GM18507 (cell line): ENCODE results near the gene ZNF546.
"Not testable (repeated sequence)": the region's sequence is repeated elsewhere in the genome, so short reads cannot be mapped to it uniquely, and the experiment has no call there.

Experiments used
- DNase-seq: peaks from one replicate; pipeline ENCODE4 v3.0.0; 2011; ENCODE audit warnings: low read depth; ENCODE audit not compliant: insufficient read length; ENCODE audit errors: extremely low spot score
- FAIRE-seq: peaks from 2 replicates; lab custom pipeline; 2011; peaks lifted over from hg19 to GRCh38; lab: Jason Lieb, UNC

The ZNF546 gene

DNA sequence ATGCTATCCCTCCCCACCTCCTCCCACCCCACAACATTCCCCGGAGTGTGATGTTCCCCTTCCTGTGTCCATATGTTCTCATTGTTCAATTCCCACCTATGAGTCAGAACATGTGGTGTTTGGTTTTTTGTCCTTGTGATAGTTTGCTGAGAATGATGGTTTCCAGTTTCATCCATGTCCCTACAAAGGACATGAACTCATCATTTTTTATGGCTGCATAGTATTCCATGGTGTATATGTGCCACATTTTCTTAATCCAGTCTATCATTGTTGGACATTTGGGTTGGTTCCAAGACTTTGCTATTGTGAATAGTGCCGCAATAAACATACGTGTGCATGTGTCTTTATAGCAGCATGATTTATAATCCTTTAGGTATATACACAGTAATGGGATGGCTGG, 41.2 kb downstream of the ZNF546 start:
- not testable (repeated sequence) for FAIRE-seq, DNase-seq

DNA sequence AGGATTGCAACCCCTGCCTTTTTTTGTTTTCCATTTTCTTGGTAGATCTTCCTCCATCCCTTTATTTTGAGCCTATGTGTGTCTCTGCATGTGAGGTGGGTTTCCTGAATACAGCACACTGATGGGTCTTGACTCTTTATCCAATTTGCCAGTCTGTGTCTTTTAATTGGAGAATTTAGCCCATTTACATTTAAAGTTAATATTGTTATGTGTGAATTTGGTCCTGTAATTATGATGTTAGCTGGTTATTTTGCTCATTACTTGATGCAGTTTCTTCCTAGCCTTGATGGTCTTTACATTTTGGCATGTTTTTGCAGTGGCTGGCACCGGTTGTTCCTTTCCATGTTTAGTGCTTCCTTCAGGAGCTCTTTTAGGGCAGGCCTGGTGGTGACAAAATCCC, 44.9 kb downstream of the ZNF546 start:
- FAIRE-seq, DNase-seq: not testable (repeated sequence)

DNA sequence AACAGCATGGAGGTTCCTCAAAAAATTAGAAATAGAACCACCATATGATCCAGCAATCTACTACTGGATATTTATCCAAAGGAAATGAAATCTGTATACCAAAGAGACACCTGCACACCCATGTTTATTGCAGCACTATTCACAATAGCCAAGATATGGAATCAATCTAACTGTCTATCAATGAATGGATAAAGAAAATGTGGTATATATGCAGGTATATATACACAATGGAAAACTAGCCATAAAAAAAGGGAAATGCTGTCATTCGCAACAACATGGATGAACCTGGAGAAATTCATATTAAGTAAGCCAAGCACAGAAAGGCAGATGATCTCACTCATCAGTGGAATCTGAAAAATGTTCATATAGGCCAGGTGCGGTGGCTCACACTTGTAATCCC, 56.6 kb downstream of the ZNF546 start:
- DNase-seq (no peak), FAIRE-seq (no peak)

DNA sequence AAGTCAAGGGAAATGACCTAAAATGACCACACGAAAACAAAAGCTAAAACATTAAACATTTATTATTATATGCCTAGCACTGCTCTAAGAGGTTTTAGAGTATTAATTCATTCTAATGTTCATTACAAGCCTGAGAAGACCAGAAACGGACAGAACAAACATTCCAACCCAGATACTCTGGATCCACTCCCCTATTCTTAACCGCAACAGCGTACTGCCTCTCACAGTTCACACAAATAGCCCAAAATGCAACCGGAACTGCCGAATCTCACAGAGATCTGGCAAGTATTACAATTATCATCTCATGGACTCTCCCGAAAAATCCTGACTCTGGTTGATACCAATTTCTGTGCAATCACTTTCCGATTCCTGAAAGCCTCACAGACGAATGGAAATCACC, 57.8 kb downstream of the ZNF546 start:
- no peak for FAIRE-seq
- DNase-seq = no peak

DNA sequence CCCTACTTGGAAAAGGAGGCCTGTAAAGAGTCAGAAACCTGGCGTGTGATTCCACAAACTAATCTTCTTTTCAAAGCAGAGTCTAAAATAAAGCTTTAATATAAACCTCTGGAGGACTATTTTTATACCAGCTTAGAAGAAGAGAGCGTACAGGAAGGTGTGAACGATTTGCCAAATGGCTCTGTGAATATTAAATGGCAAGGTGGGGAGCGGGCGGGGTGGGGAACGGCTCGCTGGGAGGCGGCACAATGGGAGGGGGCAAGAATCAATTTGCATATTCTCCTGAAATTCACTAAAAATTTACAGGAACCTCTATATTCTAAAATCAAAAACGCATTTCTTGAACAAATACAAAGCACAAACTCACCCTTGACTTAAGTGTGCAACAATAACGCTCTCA, 58.2 kb downstream of the ZNF546 start:
- DNase-seq = no peak

DNA sequence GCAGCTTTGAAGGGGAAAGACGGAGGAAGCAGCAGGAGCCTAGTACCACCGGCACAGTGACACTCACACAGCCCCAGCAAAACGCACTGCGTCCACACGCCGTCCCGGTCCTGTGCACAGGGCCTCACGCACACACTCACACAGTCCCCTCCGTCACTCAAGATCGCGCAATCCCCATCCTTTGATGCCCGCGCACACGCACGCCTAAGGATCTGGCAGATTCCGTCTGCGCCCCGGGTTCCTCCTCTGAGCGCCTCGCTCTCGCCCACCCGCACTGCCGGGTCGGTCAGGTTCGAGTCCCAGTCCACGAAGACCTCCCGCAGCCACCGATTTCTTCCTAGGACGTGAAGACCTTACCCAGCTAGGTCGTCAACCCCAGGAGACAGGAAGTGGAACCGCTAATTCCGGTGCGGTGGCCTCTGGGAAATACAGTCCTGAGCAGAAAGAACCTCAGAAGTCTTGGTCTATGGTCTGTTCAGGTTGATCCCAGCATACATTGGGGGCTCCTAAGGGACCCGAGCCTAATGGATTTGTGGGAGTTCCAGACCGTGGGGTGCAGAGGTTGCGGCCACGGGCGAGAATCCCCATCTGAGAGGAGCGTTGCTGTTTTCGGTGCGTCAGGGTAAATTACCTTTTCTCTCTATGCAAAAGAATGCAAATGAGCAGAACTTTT, 59.1 kb downstream of the ZNF546 start, which contains the start of gene ZNF780B:
Gene ZNF780B (minus strand): TSS at position 400 of the 673 bp plus-strand sequence. CDS start 5,899 bp downstream, outside the sequence.
- FAIRE-seq (peak; percentile 94), DNase-seq (peak; percentile 49)

More for the DNA sequence above, 58.2 kb downstream of the ZNF546 start:
- FAIRE-seq = no peak

DNA sequence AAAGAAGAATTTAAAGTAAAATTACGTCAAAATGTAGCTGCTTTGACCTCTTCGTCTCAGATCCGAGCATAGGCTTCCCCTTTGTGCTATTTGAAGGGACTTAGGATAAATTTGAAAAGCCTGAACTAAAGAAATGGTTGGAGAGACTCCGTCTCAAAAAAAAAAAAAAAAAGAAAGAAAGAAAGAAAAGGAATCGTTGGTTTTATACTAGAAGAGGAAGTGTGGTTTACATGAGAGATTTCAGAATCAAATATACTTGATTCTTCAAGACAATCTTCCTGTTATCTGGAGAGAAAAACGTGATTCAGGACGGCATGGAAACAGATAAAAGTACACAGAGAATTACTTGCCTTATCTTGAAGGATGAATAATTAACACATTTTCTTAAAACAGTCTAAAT, 59.6 kb downstream of the ZNF546 start:
- no peak for DNase-seq
- FAIRE-seq = no peak

DNA sequence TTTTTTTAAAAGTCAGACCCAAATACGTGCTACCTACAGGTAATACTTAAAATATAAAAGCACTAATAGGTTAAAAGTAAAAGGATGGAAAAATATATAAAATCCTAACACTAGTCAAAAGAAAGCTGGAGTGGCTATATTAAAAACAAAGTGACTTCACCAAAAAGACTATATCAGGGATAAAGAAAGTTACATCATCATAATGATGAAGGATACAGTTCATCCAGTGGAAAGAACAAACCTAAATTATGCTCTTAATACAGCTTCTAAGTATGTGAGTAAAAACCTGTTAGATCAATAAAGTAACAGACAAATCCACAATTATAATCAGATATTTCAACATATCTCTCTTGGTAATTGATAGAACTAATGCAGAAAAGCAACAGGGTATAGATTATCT, 60.3 kb downstream of the ZNF546 start:
- no peak for DNase-seq
- FAIRE-seq = no peak

DNA sequence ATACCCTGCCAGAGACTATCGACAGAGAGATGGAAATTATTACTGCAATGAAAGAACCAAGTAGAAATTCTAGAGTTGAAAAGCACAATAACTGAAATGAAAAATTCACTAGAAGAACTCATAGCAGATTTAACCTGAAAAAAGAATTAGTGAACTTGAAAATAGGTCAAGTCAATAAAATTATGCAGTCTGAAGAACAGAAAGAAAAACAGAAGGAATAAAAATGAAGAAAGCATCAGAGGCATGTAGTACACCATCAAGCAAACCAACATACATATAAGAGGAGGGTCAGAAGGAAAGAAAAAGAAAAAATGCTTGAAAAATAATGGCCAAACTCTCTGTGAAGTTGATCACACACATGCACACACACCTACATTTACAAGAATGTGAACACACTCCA, 62.8 kb downstream of the ZNF546 start:
- FAIRE-seq = no peak
- no peak for DNase-seq

DNA sequence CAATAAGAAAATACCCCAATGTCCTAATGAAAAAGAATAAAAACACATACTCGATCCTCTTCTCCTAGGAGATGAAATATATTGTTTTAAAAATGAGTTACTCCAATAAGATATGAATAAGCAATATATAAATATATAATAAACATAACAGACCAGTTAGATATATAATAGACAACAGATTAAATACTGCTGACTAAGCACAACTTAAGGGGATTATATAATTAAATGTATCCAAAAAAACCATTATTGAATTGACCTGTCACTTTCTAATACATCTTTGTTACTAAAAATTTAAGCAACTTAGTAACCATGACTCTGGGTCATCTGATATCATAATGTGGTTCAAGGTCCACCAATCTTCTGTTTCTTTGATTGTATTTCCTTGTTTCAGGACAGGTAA, 73.2 kb downstream of the ZNF546 start:
- FAIRE-seq = no peak

More for the DNA sequence above, 73.2 kb downstream of the ZNF546 start:
- DNase-seq = no peak
